Smooth muscle cell (in vitro differentiated cells): Measurements from ENCODE around the gene HRAS. TPM values are rescaled to one million over a fixed set of nuclear protein-coding genes. Genes with fewer than 3 reads are reported as not detected.
"Not testable (repeated sequence)": the region's sequence is repeated elsewhere in the genome, so short reads cannot be mapped to it uniquely, and the experiment has no call there.

Experiments
- DNase-seq: peaks from one replicate; lab custom pipeline; 2025; ENCODE audit not compliant: unreplicated experiment; lab: John Stamatoyannopoulos, UW
- H2AFZ ChIP-seq: fragments of 200-600 bp; sonication (generic); 2 replicates; pipeline ENCODE4 v1.6.0; 2016; ENCODE audit warnings: antibody characterized with exemption, low read depth, mild to moderate bottlenecking
- H3F3A ChIP-seq: fragments of 200-600 bp; sonication (generic); 2 replicates; pipeline ENCODE4 v1.6.0; 2017; ENCODE audit warnings: antibody characterized with exemption, low read depth
- H3K27ac ChIP-seq: fragments of 200-600 bp; sonication (generic); 2 replicates; pipeline ENCODE4 v1.5.1; 2016; ENCODE audit warnings: low read depth, mild to moderate bottlenecking
- H3K27me3 ChIP-seq: fragments of 200-600 bp; sonication (generic); 2 replicates; pipeline ENCODE4 v1.6.1; 2016; ENCODE audit warnings: low read depth, mild to moderate bottlenecking
- H3K36me3 ChIP-seq: fragments of 200-600 bp; sonication (generic); 2 replicates; pipeline ENCODE4 v1.5.1; 2016; ENCODE audit warnings: low read depth
- H3K4me1 ChIP-seq: fragments of 200-600 bp; sonication (generic); 2 replicates; pipeline ENCODE4 v1.5.1; 2016; ENCODE audit warnings: low read depth
- H3K4me2 ChIP-seq: fragments of 200-600 bp; sonication (generic); 2 replicates; pipeline ENCODE4 v1.6.0; 2016; ENCODE audit warnings: mild to moderate bottlenecking
- H3K4me3 ChIP-seq: fragments of 200-600 bp; sonication (generic); 2 replicates; pipeline ENCODE4 v1.5.1; 2016; ENCODE audit warnings: mild to moderate bottlenecking
- H3K79me2 ChIP-seq: fragments of 200-600 bp; sonication (generic); 2 replicates; pipeline ENCODE4 v1.6.0; 2016; ENCODE audit warnings: low read depth, mild to moderate bottlenecking
- H3K9ac ChIP-seq: fragments of 200-600 bp; sonication (generic); 2 replicates; pipeline ENCODE4 v1.6.0; 2016; ENCODE audit warnings: low read depth
- H3K9me3 ChIP-seq: fragments of 200-600 bp; sonication (generic); replicated peaks from 2 replicates; pipeline ENCODE4 v1.5.1; 2016; ENCODE audit warnings: low read depth
- H4K20me1 ChIP-seq: fragments of 200-600 bp; sonication (generic); 2 replicates; pipeline ENCODE4 v1.6.0; 2016; ENCODE audit warnings: low read depth
- WGBS: methylation state at CpG from one replicate; pipeline ENCODE4 v1.1.7; 2016; ENCODE audit warnings: low lambda C conversion rate; 5-methylcytosine and 5-hydroxymethylcytosine counted together
- polyA plus RNA-seq: library from polyadenylated mRNA; unstranded; fragments of >200 nt; fragmentation: Nextera tagmentation; extraction: Ambion mirVana; gene quantifications from 2 replicates; pipeline ENCODE4 v1.2.1, GENCODE V29; 2016
- total RNA-seq: library from RNA; depleted of rRNA; stranded (reverse); fragments of >200 nt; gene quantifications from 2 replicates; pipeline ENCODE4 v1.2.3, GENCODE V29; 2014
- TF ChIP-seq, protein P1 (sequence below): fragments of 200-600 bp; sonication (generic); IDR thresholded peaks from 2 replicates; pipeline ENCODE4 v1.5.1; 2017; ENCODE audit warnings: borderline replicate concordance, mild to moderate bottlenecking, antibody characterized with exemption; ENCODE audit not compliant: insufficient read depth, poor library complexity, severe bottlenecking

HRAS gene
- total and polyA plus RNA-seq, 2 experiments from 2014 or later: 39.9 to 59.1 TPM

DNA sequence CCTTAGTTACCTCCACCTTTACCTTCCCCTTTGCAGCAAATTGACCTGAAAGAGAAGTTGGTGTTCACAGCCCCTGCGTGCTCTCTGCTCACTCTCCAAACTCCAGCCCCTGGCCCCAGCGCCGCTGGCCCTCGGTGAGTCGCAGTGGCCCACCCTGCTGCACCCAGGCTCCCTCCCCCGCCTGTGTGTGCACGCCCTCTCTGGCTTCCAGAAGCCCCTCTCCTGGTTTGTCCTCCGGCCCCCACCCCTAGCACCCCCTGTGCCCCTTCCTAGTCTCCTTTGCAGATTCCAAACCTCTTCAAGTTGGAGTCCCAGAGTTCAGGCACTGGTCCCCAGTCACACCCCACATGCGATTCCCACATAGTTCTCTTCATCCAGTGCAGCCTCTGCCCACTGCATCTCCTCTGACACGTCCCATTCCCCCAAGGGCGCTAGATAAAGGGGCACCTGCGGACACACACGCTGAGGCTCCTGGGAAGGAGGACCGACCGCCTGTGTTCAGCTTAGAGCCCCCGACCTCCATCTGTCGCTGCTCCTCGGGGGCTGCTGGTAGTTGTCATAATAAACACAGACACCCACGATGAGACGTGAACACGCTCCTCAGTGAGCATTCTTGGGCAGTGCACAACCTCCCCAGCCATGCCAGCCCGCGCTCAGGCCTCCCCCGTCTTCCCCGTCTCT is 39.4 kb upstream of the HRAS start:
- peak overlapping the region; percentile 91 for H2AFZ ChIP-seq
- TF ChIP-seq, protein P1, sequence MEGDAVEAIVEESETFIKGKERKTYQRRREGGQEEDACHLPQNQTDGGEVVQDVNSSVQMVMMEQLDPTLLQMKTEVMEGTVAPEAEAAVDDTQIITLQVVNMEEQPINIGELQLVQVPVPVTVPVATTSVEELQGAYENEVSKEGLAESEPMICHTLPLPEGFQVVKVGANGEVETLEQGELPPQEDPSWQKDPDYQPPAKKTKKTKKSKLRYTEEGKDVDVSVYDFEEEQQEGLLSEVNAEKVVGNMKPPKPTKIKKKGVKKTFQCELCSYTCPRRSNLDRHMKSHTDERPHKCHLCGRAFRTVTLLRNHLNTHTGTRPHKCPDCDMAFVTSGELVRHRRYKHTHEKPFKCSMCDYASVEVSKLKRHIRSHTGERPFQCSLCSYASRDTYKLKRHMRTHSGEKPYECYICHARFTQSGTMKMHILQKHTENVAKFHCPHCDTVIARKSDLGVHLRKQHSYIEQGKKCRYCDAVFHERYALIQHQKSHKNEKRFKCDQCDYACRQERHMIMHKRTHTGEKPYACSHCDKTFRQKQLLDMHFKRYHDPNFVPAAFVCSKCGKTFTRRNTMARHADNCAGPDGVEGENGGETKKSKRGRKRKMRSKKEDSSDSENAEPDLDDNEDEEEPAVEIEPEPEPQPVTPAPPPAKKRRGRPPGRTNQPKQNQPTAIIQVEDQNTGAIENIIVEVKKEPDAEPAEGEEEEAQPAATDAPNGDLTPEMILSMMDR: no peak
- DNase-seq: no peak
- no peaks in the 10 kb centered on the region for H3K36me3 ChIP-seq
- H3K9me3 ChIP-seq: no peaks in the 10 kb centered on the region
- H3K27me3 ChIP-seq: no peaks in the 10 kb centered on the region
- peak overlapping the region; percentile 92 for H3K4me2 ChIP-seq
- H3K27ac ChIP-seq: no peak overlapping the region
- no peak overlapping the region for H3K9ac ChIP-seq
- peak overlapping the region; percentile 91 for H3K4me3 ChIP-seq
- H3K4me1 ChIP-seq: peaks cover 23% of the 10 kb centered on the region
- H3F3A ChIP-seq: peaks cover 3% of the 10 kb centered on the region
- peaks cover 31% of the 10 kb centered on the region for H3K79me2 ChIP-seq
- H4K20me1 ChIP-seq: peaks cover 30% of the 10 kb centered on the region
- 24% methylated on average over 24 of the region's 25 CpGs for WGBS

DNA sequence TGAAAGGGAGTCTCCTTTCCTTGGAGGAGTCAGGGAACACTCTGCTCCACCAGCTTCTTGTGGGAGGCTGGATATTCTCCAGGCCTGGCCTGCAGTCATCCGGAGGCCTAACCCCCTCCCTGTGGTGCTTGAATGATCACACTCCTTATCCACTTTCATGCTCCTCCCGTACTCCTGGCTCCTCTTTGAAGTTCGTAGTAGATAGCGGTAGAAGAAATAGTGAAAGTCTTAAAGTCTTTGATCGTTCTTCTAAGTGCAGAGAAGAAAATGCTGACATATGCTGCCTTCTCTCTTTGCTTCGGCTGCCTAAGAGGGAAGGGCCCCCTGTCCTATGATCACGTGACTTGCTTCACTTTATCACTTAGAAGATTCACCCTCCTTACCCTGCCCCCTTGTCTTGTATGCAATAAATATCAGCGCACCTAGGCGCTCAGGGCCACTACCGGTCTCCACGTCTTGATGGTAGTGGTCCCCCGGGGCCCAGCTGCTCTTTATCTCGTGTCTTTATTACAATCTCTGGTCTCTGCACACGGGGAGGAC is 38.7 kb upstream of the HRAS start:
- not testable (repeated sequence) for H3K9me3 ChIP-seq, H3K27ac ChIP-seq, H3F3A ChIP-seq, DNase-seq, H2AFZ ChIP-seq, H3K36me3 ChIP-seq, H3K9ac ChIP-seq, H3K27me3 ChIP-seq
- Histone ChIP-seq H3K79me2 (peaks cover 24% of the 10 kb centered on the region), H4K20me1 (peaks cover 24% of the 10 kb centered on the region), H3K4me2 (peak overlapping the region; percentile 92), H3K4me3 (peak overlapping the region; percentile 91), H3K4me1 (peaks cover 30% of the 10 kb centered on the region)
- WGBS: 57% methylated on average over 14 of the region's 14 CpGs

DNA sequence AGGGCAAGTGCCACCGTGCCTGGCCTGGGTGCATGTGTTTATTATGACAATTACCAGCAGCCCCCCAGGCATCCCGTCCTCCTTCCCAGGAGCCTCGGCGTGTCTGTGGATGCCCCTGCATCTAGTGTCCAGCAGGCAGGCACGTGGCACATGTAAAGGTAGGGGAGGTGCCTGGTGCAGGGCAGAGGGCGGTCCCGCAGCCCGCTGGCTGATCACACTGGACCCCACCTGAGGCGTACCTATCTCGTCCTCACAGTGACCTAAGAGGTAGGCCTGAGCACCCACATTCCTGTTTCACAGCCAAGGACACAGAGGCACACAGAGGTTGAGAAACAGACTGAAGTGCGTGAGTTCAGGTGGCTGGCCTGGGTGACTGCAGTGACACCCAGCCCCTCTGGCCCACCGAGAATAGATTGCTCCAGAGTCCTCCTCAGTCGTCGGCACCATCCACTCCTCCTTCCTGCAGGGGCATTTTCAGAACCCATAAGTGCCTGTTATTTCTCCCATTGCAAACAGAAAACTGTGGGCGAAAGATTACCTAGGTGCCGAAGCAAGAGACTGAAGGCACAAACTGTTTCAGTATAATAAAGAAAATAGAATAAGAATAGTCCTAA is 37.9 kb upstream of the HRAS start:
- H3K9ac ChIP-seq: no peak overlapping the region

DNA sequence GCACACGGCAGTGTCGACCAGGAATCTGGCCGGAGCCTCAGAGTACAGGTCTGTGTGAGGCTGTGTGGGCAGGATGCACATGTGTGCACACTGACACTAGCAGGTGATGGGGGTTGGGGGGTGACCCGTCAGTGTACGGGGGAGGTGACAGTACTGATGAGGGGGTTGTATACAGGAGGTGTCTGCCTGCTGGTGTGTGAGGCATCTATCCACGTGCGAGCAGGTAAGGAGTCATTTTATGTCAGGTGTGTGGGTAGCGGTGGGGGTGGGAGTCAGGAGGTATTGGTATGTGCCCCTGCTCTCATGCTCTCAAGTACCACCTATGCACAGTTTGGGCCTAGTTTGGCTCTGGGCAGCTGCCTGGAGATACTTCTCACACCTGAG is 36.4 kb upstream of the HRAS start:
- peaks cover 15% of the 10 kb centered on the region for H3K79me2 ChIP-seq
- H4K20me1 ChIP-seq: peaks cover 11% of the 10 kb centered on the region
- H3K27ac ChIP-seq: no peak overlapping the region
- DNase-seq: no peak
- H2AFZ ChIP-seq: no peak overlapping the region
- H3K9me3 ChIP-seq: no peaks in the 10 kb centered on the region
- peaks cover 23% of the 10 kb centered on the region for H3K4me1 ChIP-seq
- 65% methylated on average over 8 of the region's 8 CpGs for WGBS
- H3K27me3 ChIP-seq: no peaks in the 10 kb centered on the region
- no peak overlapping the region for H3K9ac ChIP-seq
- H3K4me2 ChIP-seq: no peak overlapping the region
- TF ChIP-seq, protein P1: no peak
- H3K36me3 ChIP-seq: no peaks in the 10 kb centered on the region
- peaks cover 8% of the 10 kb centered on the region for H3F3A ChIP-seq
- H3K4me3 ChIP-seq: no peak overlapping the region

More for the DNA sequence above, 37.9 kb upstream of the HRAS start:
- DNase-seq: no peak
- peaks cover 16% of the 10 kb centered on the region for H3K79me2 ChIP-seq
- H4K20me1 ChIP-seq: peaks cover 15% of the 10 kb centered on the region
- H2AFZ ChIP-seq: no peak overlapping the region
- WGBS: 92% methylated on average over 16 of the region's 16 CpGs
- H3K36me3 ChIP-seq: no peaks in the 10 kb centered on the region
- no peak overlapping the region for H3K27ac ChIP-seq
- H3K4me1 ChIP-seq: peaks cover 32% of the 10 kb centered on the region
- H3K4me3 ChIP-seq: no peak overlapping the region
- no peaks in the 10 kb centered on the region for H3K27me3 ChIP-seq
- TF ChIP-seq, protein P1: no peak
- peaks cover 8% of the 10 kb centered on the region for H3F3A ChIP-seq
- H3K4me2 ChIP-seq: no peak overlapping the region
- no peaks in the 10 kb centered on the region for H3K9me3 ChIP-seq
